ENCODE results near the gene TMA7. TPM values are rescaled to one million over a fixed set of nuclear protein-coding genes. Genes with fewer than 3 reads are reported as not detected.
"Not testable (repeated sequence)": the region's sequence is repeated elsewhere in the genome, so short reads cannot be mapped to it uniquely, and the experiment has no call there.

Gene TMA7
- total and polyA plus RNA-seq, 9 of the 15 experiments (the other 6 are each of a cell fraction or from before 2014, with no cell fraction given): 209 to 1,003 (median 486) TPM

- Histone ChIP-seq H2AFZ (ENCODE audit: low read depth, low read length) (no peak overlapping the region), H3K79me2 (ENCODE audit: control insufficient read depth, insufficient read depth, low read length) (no peaks in the 10 kb centered on the region), H3K9ac (ENCODE audit: insufficient read depth in 1 of 2, low read depth in 2 of 2, low read length in 2 of 2) (no peak overlapping the region), H3K4me2 (ENCODE audit: insufficient read depth, low read length) (no peak overlapping the region), H3K36me3 (ENCODE audit: control insufficient read depth, insufficient read depth, low read length) (no peaks in the 10 kb centered on the region), H3K27ac (ENCODE audit: extremely low read depth, low read depth, low read length) (no peak overlapping the region), H3K9me1 (ENCODE audit: control insufficient read depth, insufficient read depth, low read length) (no peaks in the 10 kb centered on the region), H4K20me1 (replicated peaks; ENCODE audit: control insufficient read depth, insufficient read depth, low read length) (no peaks in the 10 kb centered on the region), H3K4me3 (no peak overlapping the region), H3K4me1 (replicated peaks in 1 of 2; ENCODE audit: control insufficient read depth in 2 of 2, insufficient read depth in 2 of 2, low read length in 2 of 2) (peaks cover 0 to 9% of the 10 kb centered on the region in 2 experiments; a peak in 3 of 5 replicates), H3K27me3 (ENCODE audit: control insufficient read depth in 2 of 2, insufficient read depth in 2 of 2, low read length in 2 of 2) (no peaks in the 10 kb centered on the region), H3K9me3 (replicated peaks; ENCODE audit: control insufficient read depth, insufficient read depth, low read depth, low read length) (no peaks in the 10 kb centered on the region)
- ChIA-PET CTCF (ENCODE audit: low intra/inter-chr PET ratio) (no interaction called here), POLR2A (no interaction called here)
- no peak for TF ChIP-seq DMBX1 (CRISPR knock-in tag; IDR thresholded peaks at IDR 0.05; ENCODE audit: borderline replicate concordance)
- in situ Hi-C loops (cut with MboI): no loop called here
- WGBS (ENCODE audit: insufficient coverage, low coverage, missing lambda C conversion rate): 61% methylated on average over 15 of the region's 19 CpGs
- DNase-seq (ENCODE audit: extremely low read depth in 1 of 4, low spot score in 3 of 4): no peak
- ATAC-seq: peak; percentile 31; the same call in 1 of the 3 replicates
- intact Hi-C loops (cut with micrococcal nuclease): no loop called here
- no peak for FAIRE-seq
- no TSS peak for BruUV-seq (replicated peaks)
These were observed 38.8 kb downstream of the TMA7 start for GRCh38 chr3:48478626-48479555.

- H3K27me3 ChIP-seq (ENCODE audit: control insufficient read depth in 2 of 2, insufficient read depth in 2 of 2, low read length in 2 of 2); CTCF ChIA-PET (ENCODE audit: low intra/inter-chr PET ratio); H3K9me3 ChIP-seq (replicated peaks; ENCODE audit: control insufficient read depth, insufficient read depth, low read depth, low read length); ATAC-seq; H3K4me1 ChIP-seq (replicated peaks in 1 of 2; ENCODE audit: control insufficient read depth in 2 of 2, insufficient read depth in 2 of 2, low read length in 2 of 2); DNase-seq (ENCODE audit: extremely low read depth in 1 of 4, low spot score in 3 of 4); BruUV-seq (replicated peaks); in situ Hi-C loops (cut with MboI); H3K36me3 ChIP-seq (ENCODE audit: control insufficient read depth, insufficient read depth, low read length); H2AFZ ChIP-seq (ENCODE audit: low read depth, low read length); H3K9ac ChIP-seq (ENCODE audit: insufficient read depth in 1 of 2, low read depth in 2 of 2, low read length in 2 of 2); H3K27ac ChIP-seq (ENCODE audit: extremely low read depth, low read depth, low read length); POLR2A ChIA-PET; FAIRE-seq; H3K4me3 ChIP-seq; H3K79me2 ChIP-seq (ENCODE audit: control insufficient read depth, insufficient read depth, low read length); intact Hi-C loops (cut with micrococcal nuclease); H4K20me1 ChIP-seq (replicated peaks; ENCODE audit: control insufficient read depth, insufficient read depth, low read length); H3K9me1 ChIP-seq (ENCODE audit: control insufficient read depth, insufficient read depth, low read length); H3K4me2 ChIP-seq (ENCODE audit: insufficient read depth, low read length): not testable (repeated sequence)
- WGBS (ENCODE audit: insufficient coverage, low coverage, missing lambda C conversion rate): 84% methylated on average over 11 of the region's 11 CpGs
These were observed 40.8 kb downstream of the TMA7 start for GRCh38 chr3:48480891-48481290.

- ATAC-seq: not testable (repeated sequence)
- POLR2A ChIA-PET: interaction anchor here (0.6 to 0.9 kb wide), 3 partner anchors 11 to 638 kb away, joined by 3 read pairs; partner anchors contain the start of genes PFKFB4 and USP19
These were observed 42.8 kb downstream of the TMA7 start for GRCh38 chr3:48482822-48483221.

More at GRCh38 chr3:48482822-48483221, 42.8 kb downstream of the TMA7 start:
- H2AFZ ChIP-seq (ENCODE audit: low read depth, low read length); H3K9me3 ChIP-seq (replicated peaks; ENCODE audit: control insufficient read depth, insufficient read depth, low read depth, low read length); H3K4me3 ChIP-seq; H3K36me3 ChIP-seq (ENCODE audit: control insufficient read depth, insufficient read depth, low read length); FAIRE-seq; H3K9me1 ChIP-seq (ENCODE audit: control insufficient read depth, insufficient read depth, low read length); H3K79me2 ChIP-seq (ENCODE audit: control insufficient read depth, insufficient read depth, low read length); H4K20me1 ChIP-seq (replicated peaks; ENCODE audit: control insufficient read depth, insufficient read depth, low read length); H3K4me1 ChIP-seq (replicated peaks in 1 of 2; ENCODE audit: control insufficient read depth in 2 of 2, insufficient read depth in 2 of 2, low read length in 2 of 2); H3K27me3 ChIP-seq (ENCODE audit: control insufficient read depth in 2 of 2, insufficient read depth in 2 of 2, low read length in 2 of 2); H3K27ac ChIP-seq (ENCODE audit: extremely low read depth, low read depth, low read length); H3K9ac ChIP-seq (ENCODE audit: insufficient read depth in 1 of 2, low read depth in 2 of 2, low read length in 2 of 2); intact Hi-C loops (cut with micrococcal nuclease); DNase-seq (ENCODE audit: extremely low read depth in 1 of 4, low spot score in 3 of 4); H3K4me2 ChIP-seq (ENCODE audit: insufficient read depth, low read length); in situ Hi-C loops (cut with MboI); BruUV-seq (replicated peaks); CTCF ChIA-PET (ENCODE audit: low intra/inter-chr PET ratio): not testable (repeated sequence)
- 73% methylated on average over 4 of the region's 6 CpGs for WGBS (ENCODE audit: insufficient coverage, low coverage, missing lambda C conversion rate)

Measured in K562 (cell line).